Esophagus (tissue), 2 donors: Measurements from ENCODE around the gene PRKX. TPM values are rescaled to one million over a fixed set of nuclear protein-coding genes. Genes with fewer than 3 reads are reported as not detected.
"Not testable (repeated sequence)": the region's sequence is repeated elsewhere in the genome, so short reads cannot be mapped to it uniquely, and the experiment has no call there.

Experiments used
- H3K27ac ChIP-seq, 2 donors: one replicate each; pipeline ENCODE4 v1.5.1; 2013; ENCODE audit warnings: low read depth in 2 of 2, mild to moderate bottlenecking in 2 of 2, inconsistent platforms in 1 of 2, low read length in 1 of 2, moderate library complexity in 1 of 2
- H3K27me3 ChIP-seq, 2 donors: one replicate each; pipeline ENCODE4 v1.6.1; 2013; ENCODE audit warnings: low read length in 2 of 2, control low read depth in 1 of 2, mild to moderate bottlenecking in 1 of 2; ENCODE audit not compliant: insufficient read depth in 2 of 2, control insufficient read depth in 1 of 2
- H3K36me3 ChIP-seq, 2 donors: one replicate each; pipeline ENCODE4 v1.6.1; 2013; ENCODE audit warnings: low read length in 1 of 2; ENCODE audit not compliant: control insufficient read depth in 2 of 2, insufficient read depth in 2 of 2
- H3K4me1 ChIP-seq, 2 donors: one replicate each; pipeline ENCODE4 v1.6.1; 2013; ENCODE audit warnings: low read length in 1 of 2; ENCODE audit not compliant: control insufficient read depth in 2 of 2, insufficient read depth in 2 of 2
- H3K4me3 ChIP-seq, 2 donors: one replicate each; pipeline ENCODE4 v1.5.1; 2013; ENCODE audit warnings: low read length in 2 of 2, mild to moderate bottlenecking in 2 of 2, low read depth in 1 of 2, moderate library complexity in 1 of 2
- H3K9me3 ChIP-seq, 2 donors: one replicate each; pipeline ENCODE4 v1.6.1; 2013; ENCODE audit warnings: mild to moderate bottlenecking in 2 of 2, low read depth in 1 of 2, low read length in 1 of 2, moderate library complexity in 1 of 2; ENCODE audit not compliant: control insufficient read depth in 2 of 2, insufficient read depth in 1 of 2
- WGBS, 2 donors: extraction: QIAGEN DNeasy Blood & Tissue Kit; methylation state at CpG; one replicate each; pipeline ENCODE4 v1.1.7; 2013; 5-methylcytosine and 5-hydroxymethylcytosine counted together
- polyA plus RNA-seq, 2 donors: library from polyadenylated mRNA; stranded (reverse); fragments of 200-250 nt; gene quantifications; one replicate each; pipeline ENCODE4 v1.2.3, GENCODE V29; 2013
- donor health status: healthy with polysubstance abuse.
- donor health status: Bipolar disorder and iron deficiency.

Gene PRKX
- polyA plus RNA-seq, 2 donors = 5.6 to 15.4 TPM

DNA sequence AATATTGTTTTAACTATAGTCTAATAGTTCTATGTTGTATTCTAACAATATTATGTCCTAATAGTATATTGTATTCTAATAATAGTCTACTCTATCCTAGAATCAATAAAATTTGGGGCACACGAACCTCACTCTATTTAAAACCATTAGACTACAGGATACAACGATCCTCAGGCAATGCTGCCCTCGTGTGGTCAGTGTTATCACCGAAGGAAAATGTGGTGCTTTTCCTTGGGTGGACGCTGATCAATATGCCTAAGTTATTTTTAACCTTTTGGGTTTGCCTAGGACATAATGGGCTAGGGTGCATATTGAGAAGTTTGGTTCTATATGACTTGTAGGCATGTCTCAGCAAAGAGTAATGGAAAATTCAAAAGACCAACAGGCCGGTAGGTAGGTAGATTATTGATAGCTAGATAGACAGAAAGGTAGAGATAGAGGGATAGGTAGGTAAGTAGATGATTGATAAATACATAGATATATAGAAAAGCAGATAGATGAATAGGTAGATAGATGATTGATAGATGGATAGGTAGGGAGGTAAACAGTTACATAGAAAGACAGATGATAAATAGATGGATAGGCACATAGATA is 75.1 kb downstream of the PRKX start:
- Histone ChIP-seq H3K36me3 (peaks cover 0 to 4% of the 10 kb centered on the region in 2 donors), H3K27ac (no peak overlapping the region), H3K4me1 (no peaks in the 10 kb centered on the region), H3K27me3 (no peaks in the 10 kb centered on the region), H3K9me3 (no peaks in the 10 kb centered on the region), H3K4me3 (no peak overlapping the region)
- WGBS, 2 donors = 15 to 16% methylated on average over 6 of the region's 6 CpGs

DNA sequence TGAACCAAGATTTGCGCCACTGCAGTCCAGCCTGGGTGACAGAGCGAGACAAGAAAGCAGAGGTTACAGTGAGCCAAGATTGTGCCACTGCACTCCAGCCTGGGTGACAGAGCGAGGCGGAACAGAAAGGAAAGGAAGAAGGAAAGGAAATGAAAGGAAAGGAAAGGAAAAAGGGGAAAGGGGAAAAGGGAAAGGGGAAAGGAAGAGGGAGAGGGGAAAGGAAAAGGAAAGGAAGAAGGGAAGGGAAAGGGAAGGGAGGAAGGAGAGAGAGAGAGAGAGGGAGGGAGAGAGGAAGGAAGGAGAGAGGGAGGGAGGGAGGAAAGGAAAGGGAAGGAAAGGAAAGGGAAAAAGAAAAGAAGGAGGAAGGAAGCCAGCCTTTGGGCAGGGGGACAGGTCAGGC is 76.6 kb downstream of the PRKX start:
- 96 to 98% methylated on average over 4 of the region's 4 CpGs for WGBS, 2 donors
- no peaks in the 10 kb centered on the region for H3K4me1 ChIP-seq
- H3K4me3 ChIP-seq = no peak overlapping the region
- H3K27me3 ChIP-seq = no peaks in the 10 kb centered on the region
- no peak overlapping the region for H3K27ac ChIP-seq
- peaks cover 0 to 8% of the 10 kb centered on the region in 2 donors for H3K36me3 ChIP-seq
- no peaks in the 10 kb centered on the region for H3K9me3 ChIP-seq

DNA sequence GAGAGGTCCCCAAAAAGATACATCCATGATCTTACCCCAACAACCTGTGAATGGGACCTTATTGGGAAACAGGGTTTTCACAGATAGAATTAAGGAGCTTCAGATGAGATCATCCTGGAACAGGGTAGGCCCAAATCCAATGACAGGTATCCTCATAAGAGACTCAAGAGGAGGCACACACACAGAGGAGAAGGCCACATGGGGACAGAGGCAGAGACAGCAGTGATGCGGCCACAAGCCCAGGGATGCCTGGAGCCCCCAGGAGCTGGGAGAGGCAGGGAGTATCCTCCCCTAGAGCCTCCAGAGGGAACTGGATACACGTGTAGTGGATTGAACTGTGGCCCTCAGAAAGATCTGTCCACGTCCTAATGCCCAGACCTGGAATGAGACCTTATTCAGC is 82.3 kb downstream of the PRKX start:
- Histone ChIP-seq H3K4me1 (no peaks in the 10 kb centered on the region), H3K27ac (no peak overlapping the region), H3K4me3 (no peak overlapping the region), H3K9me3 (no peaks in the 10 kb centered on the region), H3K36me3 (peaks cover 0 to 6% of the 10 kb centered on the region in 2 donors), H3K27me3 (no peaks in the 10 kb centered on the region)
- WGBS, 2 donors = 91 to 99% methylated on average over 3 of the region's 3 CpGs

DNA sequence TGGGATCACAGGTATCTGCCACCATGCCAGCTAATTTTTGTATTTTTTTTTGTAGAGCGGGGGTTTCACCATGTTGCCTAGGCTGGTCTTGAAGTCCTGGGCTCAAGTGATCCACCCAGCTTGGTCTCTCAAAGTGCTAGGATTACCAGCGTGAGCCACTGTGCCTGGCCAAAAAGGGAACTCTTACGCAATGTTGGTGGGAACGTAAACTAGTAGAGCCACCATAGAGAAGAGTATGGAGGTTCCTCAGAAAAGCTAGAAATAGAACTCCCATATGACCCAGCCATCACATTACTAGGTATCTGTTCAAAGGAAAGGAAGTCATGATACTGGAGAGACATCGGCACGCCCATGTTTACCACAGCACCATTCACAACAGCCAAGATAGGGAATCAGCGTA is 85.9 kb downstream of the PRKX start:
- peaks cover 0 to 3% of the 10 kb centered on the region in 2 donors for H3K36me3 ChIP-seq
- H3K4me3 ChIP-seq = no peak overlapping the region
- WGBS, 2 donors = 92 to 95% methylated on average over 7 of the region's 7 CpGs
- no peaks in the 10 kb centered on the region for H3K9me3 ChIP-seq
- H3K4me1 ChIP-seq = no peaks in the 10 kb centered on the region
- H3K27ac ChIP-seq = no peak overlapping the region
- H3K27me3 ChIP-seq = no peaks in the 10 kb centered on the region

DNA sequence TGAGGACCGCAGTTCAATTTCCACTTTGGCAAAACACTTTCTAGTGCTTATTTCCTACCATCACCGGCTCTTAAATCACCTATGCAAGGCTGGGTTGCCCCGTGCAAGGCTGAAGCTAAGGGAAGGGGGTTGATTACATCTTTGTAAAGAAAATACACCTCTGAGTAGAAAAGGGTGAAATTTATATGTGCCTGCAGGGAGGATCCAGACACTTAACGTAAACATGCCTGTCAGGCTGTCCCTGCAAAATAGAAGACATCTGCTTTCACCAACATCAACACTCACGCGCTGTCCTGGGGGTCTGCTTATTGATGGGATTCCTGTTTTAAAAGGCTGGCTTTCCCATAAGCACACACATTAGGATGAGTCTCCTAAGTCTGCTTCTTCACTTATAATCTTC is 92.0 kb downstream of the PRKX start:
- WGBS, 2 donors = 71 to 73% methylated on average over 6 of the region's 6 CpGs
- H3K36me3 ChIP-seq = no peaks in the 10 kb centered on the region

DNA sequence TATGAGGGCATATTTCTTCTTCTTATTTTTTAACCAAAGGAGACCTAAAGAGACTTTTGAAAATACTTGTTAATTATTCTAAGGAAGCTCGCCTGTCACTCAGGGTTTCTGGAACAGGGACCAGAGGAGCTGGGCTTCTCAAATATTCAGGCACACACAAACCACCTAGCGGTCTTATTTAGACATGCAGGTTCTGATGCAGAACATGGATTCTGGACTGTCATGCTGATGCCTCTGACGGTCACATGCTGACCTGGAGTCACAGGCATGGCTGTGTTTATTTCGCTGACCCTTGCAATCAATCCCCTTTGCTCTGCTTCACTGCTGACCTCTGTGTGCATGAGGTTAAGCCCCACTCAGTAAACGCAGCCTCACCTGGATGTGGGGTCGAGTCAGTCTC is 101.7 kb downstream of the PRKX start:
- H3K9me3 ChIP-seq, H3K4me1 ChIP-seq, H3K27me3 ChIP-seq, H3K4me3 ChIP-seq, H3K36me3 ChIP-seq, H3K27ac ChIP-seq: not testable (repeated sequence)
- 84 to 92% methylated on average over 4 to 5 of the region's 6 CpGs for WGBS, 2 donors

More for the DNA sequence above, 92.0 kb downstream of the PRKX start:
- no peaks in the 10 kb centered on the region for H3K4me1 ChIP-seq
- H3K27me3 ChIP-seq = no peaks in the 10 kb centered on the region
- H3K4me3 ChIP-seq = no peak overlapping the region
- no peaks in the 10 kb centered on the region for H3K9me3 ChIP-seq
- no peak overlapping the region for H3K27ac ChIP-seq

DNA sequence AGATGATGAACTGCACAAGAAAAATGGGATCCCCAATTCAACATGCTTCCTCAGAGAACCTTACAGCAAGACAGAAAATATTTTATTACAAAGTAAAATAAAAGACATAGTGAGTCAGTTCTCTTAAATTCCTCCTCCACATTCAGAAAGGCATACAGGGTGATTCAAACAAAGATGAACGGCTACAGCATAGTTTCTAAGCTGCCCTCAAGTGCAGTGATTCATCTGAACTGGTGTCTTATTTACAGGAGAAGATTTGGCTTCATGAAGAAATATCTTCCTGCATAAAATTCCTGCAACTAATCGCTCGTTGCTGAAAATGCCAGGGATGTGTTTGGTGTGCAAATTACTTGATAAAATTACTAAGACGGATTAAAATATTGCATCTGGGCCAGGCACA is 103.6 kb downstream of the PRKX start:
- Histone ChIP-seq H3K27ac (no peak overlapping the region), H3K36me3 (peaks cover 0 to 2% of the 10 kb centered on the region in 2 donors)

DNA sequence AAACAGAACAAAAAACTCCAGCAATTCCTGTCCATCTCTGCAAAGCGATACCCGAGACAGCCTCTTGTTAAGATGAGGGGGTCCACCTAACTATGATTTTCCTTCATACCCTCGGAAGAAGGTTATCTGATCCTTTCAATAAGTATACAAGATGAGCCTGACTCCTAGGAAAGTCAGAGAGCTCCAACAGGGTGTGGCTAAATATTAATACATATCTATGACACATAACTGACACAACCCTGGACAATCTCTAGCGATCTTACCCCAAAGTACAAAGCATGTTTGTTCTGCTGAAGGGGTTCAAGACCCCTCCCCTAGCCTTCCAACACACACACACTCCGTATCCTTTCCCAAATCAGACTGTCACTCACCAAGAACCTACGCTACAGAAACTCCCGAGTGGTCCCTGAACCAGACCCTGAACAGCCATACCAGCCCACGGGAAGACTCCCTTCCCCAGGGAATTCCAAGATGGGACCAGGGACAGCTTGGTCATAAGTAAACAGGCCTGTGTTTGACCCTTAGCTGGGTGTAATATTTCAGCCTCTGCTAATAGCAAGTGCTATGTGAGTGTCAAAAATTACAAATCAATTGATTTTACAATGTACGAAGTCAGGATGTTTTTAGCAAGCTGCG is 110.3 kb downstream of the PRKX start:
- Histone ChIP-seq H3K36me3 (no peaks in the 10 kb centered on the region), H3K27me3 (no peaks in the 10 kb centered on the region), H3K27ac (no peak overlapping the region), H3K4me1 (no peaks in the 10 kb centered on the region), H3K9me3 (no peaks in the 10 kb centered on the region), H3K4me3 (no peak overlapping the region)
- WGBS, 2 donors = 86 to 87% methylated on average over 10 of the region's 10 CpGs

More for the DNA sequence above, 103.6 kb downstream of the PRKX start:
- WGBS, 2 donors = 82 to 83% methylated on average over 4 of the region's 4 CpGs
- H3K4me3 ChIP-seq = no peak overlapping the region
- H3K4me1 ChIP-seq = no peaks in the 10 kb centered on the region
- no peaks in the 10 kb centered on the region for H3K27me3 ChIP-seq
- H3K9me3 ChIP-seq = no peaks in the 10 kb centered on the region

DNA sequence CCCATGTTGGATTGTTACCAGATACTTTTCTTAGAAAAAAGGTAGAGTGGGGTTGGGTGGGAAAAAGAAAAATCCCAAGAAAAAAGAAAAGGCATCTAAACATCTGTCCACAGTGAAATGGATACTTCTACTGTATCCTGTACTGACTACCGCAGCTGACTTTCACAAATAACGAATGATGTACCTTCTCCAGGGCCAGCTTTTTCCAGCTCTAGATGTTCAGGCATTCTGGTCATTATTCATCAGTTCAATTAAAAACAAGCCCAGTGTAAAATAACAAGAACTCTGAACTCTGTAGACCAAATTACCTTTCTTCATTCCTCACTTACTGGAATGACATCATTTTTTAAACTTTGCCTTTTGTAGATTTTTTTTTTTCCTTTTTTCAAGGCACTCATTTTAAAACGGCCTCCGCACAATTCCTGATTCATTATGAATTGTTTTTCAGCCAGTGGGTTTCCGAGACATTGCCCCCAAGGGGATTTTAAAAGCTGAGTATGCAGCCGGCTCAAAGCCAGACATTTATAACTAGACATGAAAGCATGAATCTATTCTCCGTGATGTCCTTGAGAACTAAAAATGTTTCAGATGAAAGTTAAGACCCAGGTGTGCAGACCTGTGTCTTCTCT is 113.5 kb downstream of the PRKX start:
- no peaks in the 10 kb centered on the region for H3K27me3 ChIP-seq
- WGBS, 2 donors = 47 to 49% methylated on average over 7 of the region's 7 CpGs
- H3K27ac ChIP-seq = no peak overlapping the region
- no peaks in the 10 kb centered on the region for H3K9me3 ChIP-seq
- no peaks in the 10 kb centered on the region for H3K4me1 ChIP-seq
- H3K36me3 ChIP-seq = no peaks in the 10 kb centered on the region
- H3K4me3 ChIP-seq = no peak overlapping the region

DNA sequence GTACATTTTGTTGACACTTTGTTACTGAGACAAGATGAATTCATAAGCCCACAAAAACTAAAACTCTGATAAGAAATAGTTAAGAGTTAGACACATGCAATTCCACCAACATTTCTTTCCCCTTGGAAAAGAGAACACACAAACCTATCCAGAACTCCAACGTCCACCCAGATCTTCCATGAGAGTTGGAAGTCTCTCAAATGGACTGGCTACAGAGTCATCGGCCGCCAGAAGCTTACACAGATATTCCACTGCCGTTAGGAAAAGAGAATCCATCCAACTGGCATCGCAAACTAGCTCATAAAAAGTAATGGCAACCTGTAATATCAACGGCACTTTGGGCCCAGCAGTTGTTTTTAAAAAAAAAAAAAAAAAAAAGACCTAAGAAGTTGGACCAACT is 114.7 kb downstream of the PRKX start:
- no peaks in the 10 kb centered on the region for H3K36me3 ChIP-seq
- 83 to 89% methylated on average over 6 of the region's 6 CpGs for WGBS, 2 donors
- H3K4me3 ChIP-seq = no peak overlapping the region

More for the DNA sequence above, 114.7 kb downstream of the PRKX start:
- H3K27me3 ChIP-seq = no peaks in the 10 kb centered on the region
- no peaks in the 10 kb centered on the region for H3K9me3 ChIP-seq
- no peaks in the 10 kb centered on the region for H3K4me1 ChIP-seq
- H3K27ac ChIP-seq = no peak overlapping the region
